GM12865 (cell line): Measurements from ENCODE around the gene SLC25A40.

Source experiments
- DNase-seq: peaks from one replicate; pipeline ENCODE4 v3.0.0; 2010; ENCODE audit warnings: low read depth
- H3K4me3 ChIP-seq: 2 replicates; pipeline ENCODE4 v1.5.1; 2011; ENCODE audit warnings: mild to moderate bottlenecking, low read depth, low read length, control low read depth
- TF ChIP-seq, protein P1 (sequence below): IDR thresholded peaks from 2 replicates; pipeline ENCODE4 v1.5.1; 2011; ENCODE audit warnings: low read length, control low read depth, low read depth, inconsistent platforms; ENCODE audit not compliant: insufficient read depth; ENCODE audit errors: missing control alignments

SLC25A40 gene

DNA sequence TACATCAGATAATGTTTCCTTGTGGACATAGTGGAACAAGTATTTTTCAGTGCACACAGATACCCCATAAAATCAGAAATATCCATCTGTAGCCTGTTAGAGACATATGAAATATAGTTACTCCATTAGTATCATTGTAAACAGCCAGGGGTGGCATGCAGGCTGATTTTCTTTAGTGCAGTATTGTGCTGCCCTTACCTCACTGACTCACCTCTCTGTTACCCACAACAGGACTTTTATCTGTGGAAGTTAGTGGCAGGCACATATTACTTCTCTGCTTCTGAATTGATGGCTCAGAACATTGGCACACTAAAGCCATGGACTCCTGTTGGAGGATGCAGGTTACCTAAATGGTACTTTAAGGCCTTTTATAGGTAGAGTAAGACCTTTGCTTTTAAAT is 70.0 kb downstream of the SLC25A40 start:
- TF ChIP-seq, protein P1, sequence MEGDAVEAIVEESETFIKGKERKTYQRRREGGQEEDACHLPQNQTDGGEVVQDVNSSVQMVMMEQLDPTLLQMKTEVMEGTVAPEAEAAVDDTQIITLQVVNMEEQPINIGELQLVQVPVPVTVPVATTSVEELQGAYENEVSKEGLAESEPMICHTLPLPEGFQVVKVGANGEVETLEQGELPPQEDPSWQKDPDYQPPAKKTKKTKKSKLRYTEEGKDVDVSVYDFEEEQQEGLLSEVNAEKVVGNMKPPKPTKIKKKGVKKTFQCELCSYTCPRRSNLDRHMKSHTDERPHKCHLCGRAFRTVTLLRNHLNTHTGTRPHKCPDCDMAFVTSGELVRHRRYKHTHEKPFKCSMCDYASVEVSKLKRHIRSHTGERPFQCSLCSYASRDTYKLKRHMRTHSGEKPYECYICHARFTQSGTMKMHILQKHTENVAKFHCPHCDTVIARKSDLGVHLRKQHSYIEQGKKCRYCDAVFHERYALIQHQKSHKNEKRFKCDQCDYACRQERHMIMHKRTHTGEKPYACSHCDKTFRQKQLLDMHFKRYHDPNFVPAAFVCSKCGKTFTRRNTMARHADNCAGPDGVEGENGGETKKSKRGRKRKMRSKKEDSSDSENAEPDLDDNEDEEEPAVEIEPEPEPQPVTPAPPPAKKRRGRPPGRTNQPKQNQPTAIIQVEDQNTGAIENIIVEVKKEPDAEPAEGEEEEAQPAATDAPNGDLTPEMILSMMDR, result no peak
- no peak for DNase-seq
- H3K4me3 ChIP-seq, result no peak overlapping the region

DNA sequence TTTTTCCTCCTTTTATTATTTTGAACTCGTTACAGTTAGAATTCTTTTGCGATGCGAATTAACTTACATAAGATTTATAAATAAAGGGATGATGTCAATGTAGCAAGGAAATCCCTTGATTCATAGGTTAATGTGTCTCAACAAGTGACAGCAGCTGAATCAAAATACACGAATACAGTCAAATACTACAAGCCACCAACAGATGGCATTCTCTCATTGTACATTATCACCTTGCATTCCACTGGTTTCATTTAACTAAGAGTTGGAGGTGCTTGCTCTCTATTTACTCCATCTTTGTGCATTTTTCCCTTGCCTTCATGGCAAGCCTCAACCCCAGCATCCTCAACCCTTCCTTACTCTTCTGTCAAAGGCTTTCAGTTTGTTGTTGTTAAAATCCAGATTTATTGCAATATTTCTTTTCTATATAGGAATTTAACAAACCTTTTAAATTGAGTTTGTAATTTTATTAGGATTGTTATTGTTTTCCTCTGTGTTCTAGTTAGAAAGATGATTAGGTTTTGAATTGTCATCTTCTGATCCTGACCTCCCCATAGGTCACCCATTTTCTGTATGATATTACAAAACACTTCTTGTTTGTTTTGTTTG is 78.3 kb downstream of the SLC25A40 start:
- DNase-seq, result peak; percentile 62
- H3K4me3 ChIP-seq, result no peak overlapping the region
- TF ChIP-seq, protein P1, result peak; percentile 70

DNA sequence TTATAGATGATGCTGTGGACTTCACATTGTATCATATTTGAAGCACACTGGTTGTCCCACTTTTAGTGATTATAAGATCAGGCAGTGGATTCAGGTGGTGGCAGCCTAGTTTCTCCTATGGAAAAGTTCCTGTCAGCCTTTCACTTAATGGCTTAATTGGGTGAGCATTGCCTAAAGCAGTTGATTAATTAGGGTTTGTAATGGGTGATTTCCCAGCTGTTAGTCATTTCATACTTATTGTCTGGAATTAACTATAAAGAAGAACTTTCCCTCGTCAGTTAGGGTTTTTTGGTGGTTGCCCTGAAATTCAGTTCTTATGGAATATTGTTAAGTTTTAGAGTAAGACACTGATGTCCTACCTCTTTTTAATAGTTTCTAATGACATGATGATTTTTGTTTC is 78.8 kb downstream of the SLC25A40 start:
- TF ChIP-seq, protein P1, result no peak
- H3K4me3 ChIP-seq, result no peak overlapping the region
- DNase-seq, result no peak

DNA sequence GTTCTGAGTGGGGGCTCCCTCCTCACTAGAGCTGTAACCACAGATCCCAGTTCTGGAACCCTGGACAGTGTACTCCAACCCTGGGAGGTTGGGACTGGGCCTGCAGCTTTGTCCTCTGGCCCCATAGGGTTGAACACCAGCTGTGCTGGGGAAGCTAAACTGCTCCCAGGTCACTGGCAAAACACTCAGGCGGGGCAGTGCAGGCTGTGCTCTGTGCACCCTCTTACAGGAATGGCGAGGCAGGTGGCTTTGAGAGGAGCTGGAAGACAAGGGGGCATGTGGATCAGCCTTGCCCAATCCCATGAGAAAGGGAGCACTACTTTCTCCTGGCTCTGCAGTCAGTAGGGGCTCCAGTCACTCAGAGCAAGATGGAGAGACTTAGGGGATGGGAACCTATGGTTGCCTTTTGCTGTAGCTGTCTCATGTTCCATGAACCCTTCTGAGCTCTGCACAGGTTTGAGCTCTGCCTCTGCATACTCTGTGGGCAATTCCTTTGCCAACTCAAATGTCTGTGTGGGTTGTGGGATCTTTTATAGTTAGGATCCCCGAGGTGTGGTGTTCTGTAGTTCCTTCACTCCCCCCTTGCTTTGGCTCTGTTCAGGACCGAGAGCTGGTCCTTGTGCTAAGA is 90.7 kb downstream of the SLC25A40 start:
- DNase-seq, result no peak
- no peak overlapping the region for H3K4me3 ChIP-seq
- TF ChIP-seq, protein P1, result no peak

DNA sequence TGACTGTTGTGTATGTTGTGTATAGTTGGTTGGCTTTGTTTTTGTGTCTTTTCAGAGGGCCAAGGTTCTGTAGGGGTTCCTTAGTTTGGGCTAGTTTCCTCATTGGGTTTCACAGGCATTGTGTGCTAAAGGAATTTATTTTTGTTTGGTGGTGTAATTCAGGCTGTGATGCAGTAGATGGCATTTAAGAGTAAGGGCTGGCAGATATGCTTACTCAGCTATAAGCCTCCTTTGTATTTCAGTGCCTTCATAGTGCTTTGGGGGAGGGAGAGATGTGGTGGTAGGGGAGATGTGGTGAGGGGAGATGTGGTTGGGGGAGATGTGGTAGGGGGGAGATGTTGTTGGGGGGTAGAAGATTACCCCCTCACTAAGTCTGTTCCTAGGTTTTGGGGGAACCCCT is 91.7 kb downstream of the SLC25A40 start:
- TF ChIP-seq, protein P1, result no peak
- H3K4me3 ChIP-seq, result no peak overlapping the region

More for the DNA sequence above, 91.7 kb downstream of the SLC25A40 start:
- no peak for DNase-seq
